Parathyroid adenoma (tissue), 2 donors: Measurements from ENCODE around the gene RHBDF1.
"Not testable (repeated sequence)": the region's sequence is repeated elsewhere in the genome, so short reads cannot be mapped to it uniquely, and the experiment has no call there.

Experiments
- H2AFZ ChIP-seq: fragments of 300-600 bp; sonication (generic); one replicate; pipeline ENCODE4 v1.7.0; 2017; ENCODE audit warnings: antibody characterized with exemption, mild to moderate bottlenecking
- H3K27ac ChIP-seq: fragments of 300-600 bp; sonication (generic); one replicate; pipeline ENCODE4 v1.7.0; 2017
- H3K27me3 ChIP-seq: fragments of 300-600 bp; sonication (generic); one replicate; pipeline ENCODE4 v1.7.0; 2017; ENCODE audit warnings: low read length; ENCODE audit not compliant: control insufficient read depth, insufficient read depth
- H3K36me3 ChIP-seq: fragments of 300-600 bp; sonication (generic); one replicate; pipeline ENCODE4 v1.7.0; 2017; ENCODE audit warnings: low read length; ENCODE audit not compliant: control insufficient read depth, insufficient read depth
- H3K4me1 ChIP-seq: fragments of 300-600 bp; sonication (generic); one replicate; pipeline ENCODE4 v1.7.0; 2017; ENCODE audit warnings: control low read depth
- H3K4me2 ChIP-seq: fragments of 300-600 bp; sonication (generic); one replicate; pipeline ENCODE4 v1.7.0; 2017; ENCODE audit warnings: low read length
- H3K4me3 ChIP-seq: fragments of 300-600 bp; sonication (generic); one replicate; pipeline ENCODE4 v1.7.0; 2017; ENCODE audit warnings: low read depth, low read length
- H3K79me2 ChIP-seq: fragments of 300-600 bp; sonication (generic); one replicate; pipeline ENCODE4 v1.7.0; 2017; ENCODE audit warnings: control low read depth
- H3K9ac ChIP-seq: fragments of 300-600 bp; sonication (generic); one replicate; pipeline ENCODE4 v1.7.0; 2017; ENCODE audit warnings: mild to moderate bottlenecking
- H3K9me3 ChIP-seq: fragments of 300-600 bp; sonication (generic); one replicate; pipeline ENCODE4 v1.7.0; 2017; ENCODE audit warnings: low read length; ENCODE audit not compliant: control insufficient read depth
- TF ChIP-seq, protein P1 (sequence below): fragments of 300-600 bp; sonication (generic); IDR thresholded peaks from one replicate; pipeline ENCODE4 v1.7.0; 2017; ENCODE audit warnings: antibody characterized with exemption, mild to moderate bottlenecking
- donor health status: primary hyperparathyroidism.

RHBDF1 gene

DNA sequence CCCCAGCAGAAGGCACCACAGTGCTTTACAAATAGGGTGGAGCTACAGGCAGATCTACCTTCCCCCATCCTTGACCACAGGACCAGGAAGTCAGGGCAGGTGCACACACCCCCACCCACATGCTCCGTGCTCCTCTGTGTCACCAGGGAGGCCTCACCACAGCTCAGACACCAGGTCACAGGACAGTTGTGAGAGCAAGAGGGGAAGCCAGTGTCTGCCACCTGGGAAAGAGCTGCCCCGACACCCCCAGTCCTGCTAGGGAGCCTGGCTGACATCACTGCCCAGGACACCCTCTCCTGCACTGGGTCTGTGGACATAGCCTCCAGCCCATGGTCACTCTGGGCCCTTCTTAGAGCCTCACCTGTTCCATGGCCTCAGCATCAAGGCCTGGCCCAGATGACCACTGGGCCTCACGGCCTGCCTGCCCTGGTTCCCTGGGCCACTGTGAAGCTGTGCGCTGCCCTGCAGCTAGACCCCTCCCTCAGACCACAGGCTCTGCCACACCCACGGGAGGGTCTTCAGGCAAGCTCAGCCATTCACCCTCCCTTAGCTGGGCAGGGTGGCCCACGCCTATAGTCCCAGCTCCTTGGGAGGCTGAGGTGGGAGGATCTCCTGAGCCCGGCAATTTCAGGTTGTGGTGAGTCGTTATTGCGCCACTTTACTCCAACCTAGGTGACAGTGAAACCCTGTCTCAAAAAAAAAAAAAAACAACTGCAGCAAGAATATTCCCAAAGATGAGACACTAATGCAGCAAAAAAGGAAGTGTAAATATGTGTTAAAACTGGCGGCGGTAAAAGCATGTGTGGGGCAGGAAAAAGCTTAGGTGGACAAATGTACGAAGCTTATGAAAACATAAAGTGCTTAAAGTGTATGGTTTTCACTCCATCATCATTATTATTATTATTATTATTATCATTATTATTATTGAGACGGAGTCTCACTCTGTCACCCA is 33.2 kb downstream of the RHBDF1 start:
- H3K4me1 ChIP-seq: no peaks in the 10 kb centered on the region
- H2AFZ ChIP-seq: no peak overlapping the region

DNA sequence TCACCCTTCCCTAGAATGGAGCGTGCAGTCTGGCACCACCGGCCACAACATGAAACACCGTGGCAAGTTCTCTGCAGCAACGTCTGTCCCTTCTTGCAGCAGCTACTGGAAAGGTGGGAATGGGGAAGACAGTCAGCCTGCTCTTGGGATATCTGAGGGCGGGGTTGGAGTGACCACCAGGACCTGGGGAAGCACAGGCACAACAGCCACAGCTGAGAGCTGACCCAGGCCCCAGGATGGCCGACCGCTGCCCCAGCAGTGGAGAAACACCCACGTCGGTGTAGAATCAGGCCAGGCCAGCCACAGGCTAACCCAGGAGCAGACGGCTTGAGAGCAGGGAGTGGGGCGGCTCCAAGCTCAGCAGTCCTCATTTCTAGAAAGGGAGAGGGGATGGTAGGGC is 34.2 kb downstream of the RHBDF1 start:
- not testable (repeated sequence) for H3K9me3 ChIP-seq, H3K36me3 ChIP-seq, H2AFZ ChIP-seq, H3K4me3 ChIP-seq, H3K4me1 ChIP-seq, H3K27me3 ChIP-seq, H3K79me2 ChIP-seq, H3K27ac ChIP-seq, H3K4me2 ChIP-seq, H3K9ac ChIP-seq

More for the DNA sequence above, 33.2 kb downstream of the RHBDF1 start:
- H3K27ac ChIP-seq: no peak overlapping the region
- no peaks in the 10 kb centered on the region for H3K36me3 ChIP-seq
- H3K27me3 ChIP-seq: no peaks in the 10 kb centered on the region
- H3K4me3 ChIP-seq: no peak overlapping the region
- H3K9ac ChIP-seq: no peak overlapping the region
- no peaks in the 10 kb centered on the region for H3K79me2 ChIP-seq
- H3K4me2 ChIP-seq: no peak overlapping the region
- TF ChIP-seq, protein P1, sequence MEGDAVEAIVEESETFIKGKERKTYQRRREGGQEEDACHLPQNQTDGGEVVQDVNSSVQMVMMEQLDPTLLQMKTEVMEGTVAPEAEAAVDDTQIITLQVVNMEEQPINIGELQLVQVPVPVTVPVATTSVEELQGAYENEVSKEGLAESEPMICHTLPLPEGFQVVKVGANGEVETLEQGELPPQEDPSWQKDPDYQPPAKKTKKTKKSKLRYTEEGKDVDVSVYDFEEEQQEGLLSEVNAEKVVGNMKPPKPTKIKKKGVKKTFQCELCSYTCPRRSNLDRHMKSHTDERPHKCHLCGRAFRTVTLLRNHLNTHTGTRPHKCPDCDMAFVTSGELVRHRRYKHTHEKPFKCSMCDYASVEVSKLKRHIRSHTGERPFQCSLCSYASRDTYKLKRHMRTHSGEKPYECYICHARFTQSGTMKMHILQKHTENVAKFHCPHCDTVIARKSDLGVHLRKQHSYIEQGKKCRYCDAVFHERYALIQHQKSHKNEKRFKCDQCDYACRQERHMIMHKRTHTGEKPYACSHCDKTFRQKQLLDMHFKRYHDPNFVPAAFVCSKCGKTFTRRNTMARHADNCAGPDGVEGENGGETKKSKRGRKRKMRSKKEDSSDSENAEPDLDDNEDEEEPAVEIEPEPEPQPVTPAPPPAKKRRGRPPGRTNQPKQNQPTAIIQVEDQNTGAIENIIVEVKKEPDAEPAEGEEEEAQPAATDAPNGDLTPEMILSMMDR: no peak
- H3K9me3 ChIP-seq: no peaks in the 10 kb centered on the region

DNA sequence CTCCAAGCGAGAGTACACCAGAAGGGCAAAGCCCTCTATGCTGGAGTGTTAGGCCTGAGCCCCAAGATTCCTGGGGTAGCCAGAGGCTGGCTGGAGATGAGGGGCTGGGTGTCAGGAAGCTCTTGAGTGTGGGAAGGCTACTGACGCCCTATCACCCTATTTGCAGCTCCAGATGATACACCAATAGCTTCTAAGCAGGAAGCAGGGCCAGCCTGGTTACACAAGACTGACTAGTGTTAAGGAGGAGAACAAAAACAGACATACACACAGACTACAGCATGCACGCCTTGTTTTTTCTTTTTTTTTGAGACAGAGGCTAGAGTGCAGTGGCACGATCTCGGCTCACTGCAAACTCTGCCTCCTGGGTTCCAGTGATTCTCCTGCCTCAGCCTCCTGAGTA is 34.9 kb downstream of the RHBDF1 start:
- Histone ChIP-seq H3K27ac (no peak overlapping the region), H2AFZ (no peak overlapping the region), H3K4me2 (no peak overlapping the region), H3K9ac (no peak overlapping the region), H3K36me3 (no peaks in the 10 kb centered on the region), H3K4me3 (no peak overlapping the region), H3K4me1 (no peaks in the 10 kb centered on the region), H3K27me3 (no peaks in the 10 kb centered on the region), H3K79me2 (no peaks in the 10 kb centered on the region), H3K9me3 (no peaks in the 10 kb centered on the region)
- TF ChIP-seq, protein P1: no peak

DNA sequence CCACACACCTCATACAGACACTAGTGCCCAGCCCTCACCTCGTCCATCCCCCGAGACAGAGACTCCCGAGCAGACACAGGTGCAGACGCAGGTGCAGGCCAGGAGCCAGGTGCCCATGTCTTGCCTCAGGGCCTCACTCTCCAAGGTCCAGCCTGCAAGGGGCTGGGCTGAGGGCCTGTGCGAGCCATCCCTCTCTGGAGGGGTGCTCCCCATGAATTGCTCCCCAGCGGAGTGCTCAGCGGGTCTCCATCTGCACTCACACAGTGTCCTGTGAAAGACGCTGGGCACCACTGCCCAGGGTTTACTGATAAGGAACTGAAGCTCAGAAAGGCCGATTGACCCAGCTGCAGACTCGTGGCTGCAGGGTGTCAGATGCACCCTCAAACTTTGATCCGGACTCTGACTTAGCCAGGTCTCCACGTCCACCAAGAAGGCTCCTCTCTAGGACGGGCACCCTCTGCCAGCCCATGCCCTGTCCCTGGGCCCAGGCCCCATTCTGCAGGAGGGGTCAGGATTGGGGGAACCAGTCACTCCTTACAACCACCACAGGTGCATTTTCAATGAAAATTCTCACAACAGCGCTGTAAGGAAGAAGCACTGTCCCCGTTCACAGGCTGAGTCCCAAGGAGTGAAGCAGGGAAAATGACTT is 36.0 kb downstream of the RHBDF1 start:
- H3K9me3 ChIP-seq: no peaks in the 10 kb centered on the region
- no peak overlapping the region for H3K9ac ChIP-seq
- TF ChIP-seq, protein P1: no peak
- H3K36me3 ChIP-seq: no peaks in the 10 kb centered on the region
- no peak overlapping the region for H3K27ac ChIP-seq
- no peak overlapping the region for H2AFZ ChIP-seq
- H3K27me3 ChIP-seq: no peaks in the 10 kb centered on the region
- no peaks in the 10 kb centered on the region for H3K4me1 ChIP-seq
- H3K4me2 ChIP-seq: no peak overlapping the region
- H3K4me3 ChIP-seq: no peak overlapping the region
- H3K79me2 ChIP-seq: no peaks in the 10 kb centered on the region

DNA sequence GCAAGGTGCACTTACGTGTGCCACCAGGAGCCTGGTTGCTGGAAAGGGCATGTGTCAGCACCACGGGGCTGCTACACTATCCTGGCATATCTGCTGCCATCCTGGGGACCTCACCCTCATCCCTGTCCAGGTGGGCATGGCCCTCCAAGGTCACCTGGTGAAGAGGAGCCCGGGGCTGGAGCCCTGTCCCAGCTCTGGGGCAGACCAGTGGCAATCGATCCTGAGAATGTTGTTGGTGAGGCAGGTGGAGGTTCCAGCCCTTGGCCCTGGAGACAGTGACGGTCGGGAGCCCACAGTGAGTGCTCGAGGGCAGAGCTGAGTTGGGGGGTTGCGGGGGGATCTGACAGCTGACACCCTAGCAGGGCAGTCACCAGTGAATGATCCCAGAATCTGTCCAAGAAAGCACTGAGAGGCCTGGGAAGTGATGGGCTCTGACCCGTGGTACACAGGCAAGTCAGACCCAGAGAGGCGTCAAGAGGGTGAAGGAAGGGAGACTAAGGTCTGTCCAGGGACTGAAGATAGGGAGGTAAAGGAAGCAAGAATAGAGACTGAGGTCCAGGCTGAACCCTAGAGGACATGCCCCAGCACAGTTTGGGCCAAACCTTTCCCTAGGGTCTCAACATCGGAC is 36.6 kb downstream of the RHBDF1 start:
- no peak overlapping the region for H2AFZ ChIP-seq
- no peak overlapping the region for H3K4me2 ChIP-seq
- no peaks in the 10 kb centered on the region for H3K27me3 ChIP-seq
- no peaks in the 10 kb centered on the region for H3K36me3 ChIP-seq
- no peaks in the 10 kb centered on the region for H3K4me1 ChIP-seq
- H3K27ac ChIP-seq: no peak overlapping the region
- H3K9me3 ChIP-seq: no peaks in the 10 kb centered on the region
- TF ChIP-seq, protein P1: no peak
- no peak overlapping the region for H3K9ac ChIP-seq
- no peaks in the 10 kb centered on the region for H3K79me2 ChIP-seq
- no peak overlapping the region for H3K4me3 ChIP-seq
